Astrocyte (in vitro differentiated cells and primary cell): ENCODE results near the gene FANCL. TPM values are rescaled to one million over a fixed set of nuclear protein-coding genes. Genes with fewer than 3 reads are reported as not detected.
"Not testable (repeated sequence)": the region's sequence is repeated elsewhere in the genome, so short reads cannot be mapped to it uniquely, and the experiment has no call there.

Experiments
- DNase-seq: peaks from one replicate; pipeline ENCODE4 v3.0.0-alpha.2; 2010; ENCODE audit warnings: low read depth
- FAIRE-seq: peaks from 2 replicates; lab custom pipeline; 2011; peaks lifted over from hg19 to GRCh38; lab: Jason Lieb, UNC
- H2AFZ ChIP-seq: 2 replicates; pipeline ENCODE4 v1.6.0; 2012; ENCODE audit warnings: low read depth, low read length, inconsistent platforms
- H3K27ac ChIP-seq: 2 replicates; pipeline ENCODE4 v1.5.1; 2011; ENCODE audit warnings: low read depth, low read length, inconsistent platforms
- H3K27me3 ChIP-seq: 2 replicates; pipeline ENCODE4 v1.6.0; 2011; ENCODE audit warnings: low read length, inconsistent platforms; ENCODE audit not compliant: insufficient read depth
- H3K36me3 ChIP-seq: 2 replicates; pipeline ENCODE4 v1.5.1; 2011; ENCODE audit warnings: low read length, inconsistent platforms; ENCODE audit not compliant: insufficient read depth
- H3K4me1 ChIP-seq: 2 replicates; pipeline ENCODE4 v1.5.1; 2011; ENCODE audit warnings: low read length, inconsistent platforms; ENCODE audit not compliant: insufficient read depth
- H3K4me2 ChIP-seq: 2 replicates; pipeline ENCODE4 v1.6.0; 2012; ENCODE audit warnings: low read length, inconsistent platforms
- H3K4me3 ChIP-seq: 2 replicates; pipeline ENCODE4 v1.5.1; 2011; ENCODE audit warnings: low read depth, mild to moderate bottlenecking, low read length, inconsistent platforms; ENCODE audit not compliant: insufficient read depth
- H3K79me2 ChIP-seq: 2 replicates; pipeline ENCODE4 v1.6.0; 2012; ENCODE audit warnings: mild to moderate bottlenecking, low read length, inconsistent platforms; ENCODE audit not compliant: insufficient read depth
- H3K9ac ChIP-seq: 2 replicates; pipeline ENCODE4 v1.6.0; 2012; ENCODE audit warnings: mild to moderate bottlenecking, low read length, inconsistent platforms
- H3K9me3 ChIP-seq: 2 replicates; pipeline ENCODE4 v1.5.1; 2012; ENCODE audit warnings: low read depth, mild to moderate bottlenecking, low read length, inconsistent platforms; ENCODE audit not compliant: insufficient read depth
- H4K20me1 ChIP-seq: 2 replicates; pipeline ENCODE4 v1.6.0; 2012; ENCODE audit warnings: low read length, inconsistent platforms; ENCODE audit not compliant: insufficient read depth
- H3K27ac Mint-ChIP-seq: one replicate; pipeline ENCODE4 v1.8.0; 2021; ENCODE audit warnings: mild to moderate bottlenecking, mixed read lengths; ENCODE audit not compliant: unreplicated experiment
- H3K27me3 Mint-ChIP-seq: one replicate; pipeline ENCODE4 v1.8.0; 2021; ENCODE audit warnings: low read depth, mixed read lengths; ENCODE audit not compliant: unreplicated experiment
- H3K36me3 Mint-ChIP-seq: one replicate; pipeline ENCODE4 v1.8.0; 2021; ENCODE audit warnings: low read depth, mixed read lengths; ENCODE audit not compliant: unreplicated experiment
- H3K4me1 Mint-ChIP-seq: one replicate; pipeline ENCODE4 v1.8.0; 2021; ENCODE audit warnings: low read depth, mixed read lengths; ENCODE audit not compliant: unreplicated experiment
- H3K4me3 Mint-ChIP-seq: one replicate; pipeline ENCODE4 v1.8.0; 2021; ENCODE audit warnings: mild to moderate bottlenecking, moderate library complexity, mixed read lengths; ENCODE audit not compliant: unreplicated experiment
- H3K9me3 Mint-ChIP-seq: one replicate; pipeline ENCODE4 v1.8.0; 2021; ENCODE audit warnings: mild to moderate bottlenecking, mixed read lengths; ENCODE audit not compliant: unreplicated experiment
- CTCF ChIP-seq: IDR thresholded peaks from 2 replicates; pipeline ENCODE4 v1.5.1; 2011; ENCODE audit warnings: low read depth, mild to moderate bottlenecking, inconsistent platforms, low read length, moderate library complexity; ENCODE audit not compliant: insufficient read depth
- EZH2 ChIP-seq: IDR thresholded peaks from 2 replicates; pipeline ENCODE4 v1.6.1; 2012; ENCODE audit warnings: mild to moderate bottlenecking, low read length, inconsistent platforms; ENCODE audit not compliant: insufficient read depth
- total RNA-seq: library from RNA; stranded (reverse); gene quantifications from 2 replicates; pipeline ENCODE4 v1.2.1, GENCODE V29; 2021

Gene FANCL
- total RNA-seq, 1 donor from 2014 or later, result 10.7 TPM

DNA sequence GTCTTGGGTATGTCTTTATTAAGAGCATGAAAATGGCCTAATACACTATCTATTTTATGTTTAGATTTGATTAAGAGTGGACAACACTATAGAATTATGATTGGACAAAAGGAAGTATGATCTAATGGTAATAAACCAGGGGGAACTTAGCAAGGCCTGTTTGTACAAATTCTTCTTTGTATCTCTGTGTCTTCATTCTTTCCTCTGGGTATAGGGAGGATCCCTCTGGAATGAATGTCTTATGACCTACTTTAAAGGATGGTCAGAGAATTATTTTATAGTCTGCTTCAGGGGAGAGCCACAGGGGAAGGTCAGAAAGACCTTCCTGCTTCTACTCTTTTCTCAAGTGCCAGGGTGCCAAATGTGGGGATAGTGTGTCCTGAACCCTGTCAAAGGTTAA, 42.8 kb upstream of the FANCL start:
- DNase-seq, result no peak
- no peak for FAIRE-seq
- no peak overlapping the region for H3K27ac ChIP-seq
- H3K9ac ChIP-seq, result no peak overlapping the region
- no peaks in the 10 kb centered on the region for H3K79me2 ChIP-seq
- Mint-ChIP-seq H3K36me3 (no peaks in the 10 kb centered on the region), H3K4me1 (no peaks in the 10 kb centered on the region), H3K9me3 (no peaks in the 10 kb centered on the region), H3K27ac (no peak overlapping the region), H3K4me3 (no peak overlapping the region), H3K27me3 (no peaks in the 10 kb centered on the region)
- no peaks in the 10 kb centered on the region for H4K20me1 ChIP-seq
- no peak overlapping the region for H3K4me2 ChIP-seq
- H3K36me3 ChIP-seq, result no peaks in the 10 kb centered on the region
- no peak overlapping the region for H3K4me3 ChIP-seq
- TF ChIP-seq EZH2 (no peak), CTCF (no peak)
- H2AFZ ChIP-seq, result no peak overlapping the region
- no peaks in the 10 kb centered on the region for H3K9me3 ChIP-seq
- no peaks in the 10 kb centered on the region for H3K27me3 ChIP-seq
- H3K4me1 ChIP-seq, result no peaks in the 10 kb centered on the region

DNA sequence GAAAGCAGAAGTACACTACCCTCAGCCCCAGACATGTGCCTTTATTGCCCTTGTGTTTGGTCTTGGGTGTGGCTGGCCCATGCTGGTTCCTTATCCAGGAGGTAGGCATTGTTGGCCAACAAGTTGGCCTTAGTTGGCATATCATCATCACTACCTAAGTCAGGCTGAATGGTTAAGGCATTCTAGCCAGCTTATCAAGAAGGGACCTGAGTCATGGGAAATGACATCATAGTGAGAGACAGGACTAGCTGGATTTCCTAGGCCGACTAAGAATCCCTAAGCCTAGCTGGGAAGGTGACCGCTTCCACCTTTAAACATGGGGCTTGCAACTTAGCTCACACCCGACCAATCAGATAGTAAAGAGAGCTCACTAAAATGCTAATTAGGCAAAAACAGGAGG, 34.0 kb upstream of the FANCL start:
- H3K4me1 Mint-ChIP-seq, H3K9me3 ChIP-seq, H4K20me1 ChIP-seq, H3K9ac ChIP-seq, H3K4me1 ChIP-seq, H3K4me3 ChIP-seq, H3K4me2 ChIP-seq, H3K27ac Mint-ChIP-seq, H3K36me3 Mint-ChIP-seq, H3K36me3 ChIP-seq, H3K9me3 Mint-ChIP-seq, H3K27me3 ChIP-seq, H3K79me2 ChIP-seq, FAIRE-seq, H2AFZ ChIP-seq, H3K4me3 Mint-ChIP-seq, H3K27me3 Mint-ChIP-seq, H3K27ac ChIP-seq: not testable (repeated sequence)
- DNase-seq, result peak; percentile 2

- Mint-ChIP-seq H3K27ac (no peak overlapping the region), H3K4me1 (no peaks in the 10 kb centered on the region)
- TF ChIP-seq EZH2, result no peak
- TF ChIP-seq CTCF, result no peak
Observed at GRCh38 chr2:58271826-58272225, 30.7 kb upstream of the FANCL start.

More at GRCh38 chr2:58271826-58272225, 30.7 kb upstream of the FANCL start:
- Histone ChIP-seq H3K27ac (no peak overlapping the region), H3K36me3 (no peaks in the 10 kb centered on the region), H3K9me3 (no peaks in the 10 kb centered on the region), H2AFZ (no peak overlapping the region), H3K9ac (no peak overlapping the region), H3K27me3 (no peaks in the 10 kb centered on the region), H3K4me1 (no peaks in the 10 kb centered on the region), H3K4me3 (no peak overlapping the region), H3K79me2 (no peaks in the 10 kb centered on the region), H3K4me2 (no peak overlapping the region), H4K20me1 (no peaks in the 10 kb centered on the region)
- no peaks in the 10 kb centered on the region for H3K9me3 Mint-ChIP-seq
- no peaks in the 10 kb centered on the region for H3K27me3 Mint-ChIP-seq
- FAIRE-seq (no peak), DNase-seq (no peak)
- no peak overlapping the region for H3K4me3 Mint-ChIP-seq
- no peaks in the 10 kb centered on the region for H3K36me3 Mint-ChIP-seq
